HG03097 (cell line): ENCODE results near the gene MYL5.
A peak's percentile ranks its signal among the peaks of the same experiment; 100 is the strongest.
"Not testable (repeated sequence)": the region's sequence is repeated elsewhere in the genome, so short reads cannot be mapped to it uniquely, and the experiment has no call there.

ENCODE experiments used
- ATAC-seq: cut with Tn5 transposase; IDR thresholded peaks from one replicate; pipeline ENCODE4 v1.9.1; 2021; ENCODE audit not compliant: unreplicated experiment, low FRiP score

Gene MYL5

GRCh38 chr4:704198-704891 is 30.0 kb downstream of the MYL5 start:
- ATAC-seq = no peak

GRCh38 chr4:704971-705277 is 30.6 kb downstream of the MYL5 start:
- no peak for ATAC-seq

- peak; percentile 82 for ATAC-seq
These were observed 31.1 kb downstream of the MYL5 start, which contains the start of gene PCGF3 for GRCh38 chr4:705278-706082. PCGF3 (plus strand) TSS chr4:705832; CDS start chr4:733681, 27,849 bp downstream.

- ATAC-seq = not testable (repeated sequence)
These were observed 31.8 kb downstream of the MYL5 start for GRCh38 chr4:706083-706633.

GRCh38 chr4:706834-707598 is 32.7 kb downstream of the MYL5 start:
- ATAC-seq = no peak

GRCh38 chr4:707929-708630 is 33.7 kb downstream of the MYL5 start:
- ATAC-seq = no peak

GRCh38 chr4:708631-708933 is 34.2 kb downstream of the MYL5 start:
- no peak for ATAC-seq

- no peak for ATAC-seq
These were observed 35.0 kb downstream of the MYL5 start for GRCh38 chr4:709348-709747.

GRCh38 chr4:710116-710515 is 35.8 kb downstream of the MYL5 start:
- ATAC-seq = no peak

GRCh38 chr4:710916-711315 is 36.6 kb downstream of the MYL5 start:
- ATAC-seq = no peak

- ATAC-seq = no peak
These were observed 37.8 kb downstream of the MYL5 start for GRCh38 chr4:712093-712492.

- ATAC-seq = no peak
These were observed 38.7 kb downstream of the MYL5 start for GRCh38 chr4:712916-713632.

- no peak for ATAC-seq
These were observed 39.7 kb downstream of the MYL5 start for GRCh38 chr4:714087-714486.

- ATAC-seq = no peak
These were observed 43.4 kb downstream of the MYL5 start for GRCh38 chr4:717601-718320.

GRCh38 chr4:718460-718859 is 44.1 kb downstream of the MYL5 start:
- ATAC-seq = no peak

GRCh38 chr4:720111-720860 is 45.9 kb downstream of the MYL5 start:
- ATAC-seq = no peak

GRCh38 chr4:721261-722168 is 47.2 kb downstream of the MYL5 start:
- ATAC-seq = no peak
